Prostate gland (tissue), 2 donors: ENCODE results near the gene MAGEA6.
"Not testable (repeated sequence)": the region's sequence is repeated elsewhere in the genome, so short reads cannot be mapped to it uniquely, and the experiment has no call there.

Experiments used
- CTCF ChIP-seq, 4 experiments: fragments of 200-600 bp in 2 of 4; fragments of 450-650 bp in 2 of 4; sonication (generic) in 2 of 4; IDR thresholded peaks; 1 replicate in 3 of 4; 2 replicates in 1 of 4; pipeline ENCODE4 v1.5.1; 2016 to 2019; ENCODE audit warnings: antibody characterized with exemption in 4 of 4, mild to moderate bottlenecking in 2 of 4, moderate library complexity in 2 of 4
- POLR2A ChIP-seq: fragments of 450-650 bp; IDR thresholded peaks from one replicate; pipeline ENCODE4 v1.6.1; 2016; ENCODE audit warnings: antibody characterized with exemption, mild to moderate bottlenecking
- POLR2AphosphoS5 ChIP-seq: sonication (generic); formaldehyde crosslinking; IDR thresholded peaks from one replicate; pipeline ENCODE4 v1.6.1; 2017; ENCODE audit warnings: antibody characterized with exemption

GRCh38 chrX:152759544-152759943 lies 9.9 kb downstream of the MAGEA6 start:
- TF ChIP-seq CTCF (IDR thresholded peaks at IDR 0.05); POLR2A; POLR2AphosphoS5: not testable (repeated sequence)
